Stimulated activated CD4-positive, alpha-beta T cell treated with anti-CD3 and anti-CD28 coated beads, Interleukin-2, amount 100 ng/mL, for 4 hours (primary cell): Measurements from ENCODE around the gene APOC4.

Experiments
- DNase-seq: peaks from one replicate; pipeline ENCODE4 v3.0.0-alpha.2; 2020; ENCODE audit warnings: low read depth

The APOC4 gene

DNA sequence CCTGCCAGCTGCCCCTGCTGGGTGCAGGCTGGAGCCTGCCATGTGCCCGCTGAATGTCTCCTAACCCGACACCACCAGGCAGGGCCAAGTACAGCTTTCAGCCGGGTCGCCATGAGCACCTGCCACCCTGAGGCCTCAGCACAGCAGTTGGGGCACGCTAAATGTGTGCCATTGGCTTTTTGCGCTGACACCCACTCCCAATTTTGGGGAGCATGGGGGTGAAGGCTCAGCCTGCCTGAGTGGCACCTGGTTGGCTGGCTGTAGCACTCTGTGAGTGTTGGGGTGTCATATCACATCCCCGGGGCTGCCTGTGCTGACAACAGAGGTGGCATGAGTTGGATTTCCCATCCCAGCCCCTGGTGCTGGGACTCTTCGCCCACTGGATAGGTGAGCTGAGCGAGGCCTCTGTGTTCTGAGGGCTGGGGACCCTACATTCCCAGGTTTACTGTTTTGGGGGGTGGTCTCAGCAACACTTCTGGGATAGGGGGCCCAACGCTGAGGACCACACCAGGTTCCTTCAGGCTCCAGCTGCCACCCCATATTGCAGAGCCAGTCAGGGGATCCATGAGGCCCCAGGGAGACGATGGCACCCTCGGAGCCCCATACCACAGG is 52.0 kb downstream of the APOC4 start:
- no peak for DNase-seq
